ENCODE results near the gene CEACAM6.
"Not testable (repeated sequence)": the region's sequence is repeated elsewhere in the genome, so short reads cannot be mapped to it uniquely, and the experiment has no call there.

DNA sequence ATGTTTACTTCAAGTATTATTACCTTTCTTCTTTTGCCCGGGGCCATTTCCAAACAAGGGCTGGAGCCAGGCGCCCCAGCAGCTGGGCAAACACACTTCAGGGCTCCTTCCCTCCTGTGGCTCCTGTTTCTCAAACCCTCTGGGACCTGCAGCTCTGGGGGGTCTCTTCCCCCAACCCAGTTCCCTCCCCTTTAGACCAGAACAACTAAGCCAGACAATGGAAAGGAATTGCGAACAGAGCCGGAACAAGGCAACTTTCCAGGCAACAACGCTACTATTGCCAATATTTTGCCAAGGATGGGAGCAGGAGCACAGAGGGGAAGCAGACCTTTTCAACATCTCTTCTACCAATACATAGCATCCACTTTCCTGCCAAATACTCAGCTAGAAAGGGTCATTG, 33.7 kb downstream of the CEACAM6 start:
- TF ChIP-seq CTCF, POLR2A, EP300 (IDR thresholded peaks at IDR 0.05): not testable (repeated sequence)

Measured in ovary (tissue), 3 donors.